ENCODE measurements around the gene GRIK1. TPM values are rescaled to one million over a fixed set of nuclear protein-coding genes. Genes with fewer than 3 reads are reported as not detected.

GRIK1 gene
- total RNA-seq, 1 experiment from 2014 or later: 0.09 TPM

DNA sequence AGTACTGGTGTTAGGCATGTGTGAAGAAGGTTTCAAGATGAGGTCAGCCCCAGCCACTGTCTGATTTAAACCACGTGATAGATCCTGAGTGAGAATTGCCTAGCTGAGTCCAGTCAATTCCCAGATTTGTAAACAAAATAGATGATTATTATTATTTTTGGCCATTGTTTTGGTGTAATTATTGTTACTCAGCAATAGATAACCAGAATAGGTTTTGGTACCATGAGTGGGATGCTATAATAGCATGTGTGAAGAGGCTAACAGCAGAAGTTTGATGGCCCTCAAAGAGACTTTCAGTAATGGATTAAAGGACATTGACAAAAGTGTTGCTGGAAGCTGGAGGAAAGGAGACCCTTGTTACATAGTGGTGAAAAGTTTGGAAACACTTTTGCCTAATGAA, 426.3 kb downstream of the GRIK1 start (continued):
- TF ChIP-seq, protein P1, sequence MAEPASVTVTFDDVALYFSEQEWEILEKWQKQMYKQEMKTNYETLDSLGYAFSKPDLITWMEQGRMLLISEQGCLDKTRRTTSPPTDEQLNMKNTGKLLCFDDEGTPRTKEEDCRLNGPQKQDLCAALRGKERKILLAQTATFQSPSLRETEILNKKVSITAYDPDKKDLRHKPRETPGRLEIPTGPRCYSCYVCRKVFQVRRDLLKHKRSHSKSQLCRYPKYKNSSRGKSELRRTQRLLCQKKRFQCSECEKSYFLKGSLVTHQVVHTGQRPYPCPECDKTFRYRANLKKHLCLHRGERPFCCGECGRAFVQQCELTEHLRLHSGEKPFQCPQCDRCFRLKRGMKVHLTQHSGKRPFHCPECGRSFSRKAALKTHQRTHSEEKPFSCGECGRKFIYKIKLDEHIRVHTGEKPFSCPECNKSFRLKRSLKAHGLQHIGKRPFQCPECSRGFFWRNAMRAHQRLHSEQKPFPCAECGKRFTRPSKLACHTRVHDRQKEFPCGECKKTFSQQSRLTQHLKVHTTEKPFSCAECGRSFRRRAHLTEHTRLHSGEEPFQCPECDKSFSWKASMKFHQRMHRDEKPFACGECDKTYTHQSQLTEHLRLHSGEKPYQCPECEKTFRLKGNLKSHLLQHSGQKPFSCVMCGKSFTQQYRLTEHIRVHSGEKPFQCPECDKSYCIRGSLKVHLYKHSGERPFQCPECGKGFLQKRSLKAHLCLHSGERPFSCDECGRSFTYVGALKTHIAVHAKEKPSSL (CRISPR knock-in tag; conservative IDR thresholded peaks at IDR 0.05): no peak
- TF ChIP-seq, protein P2, sequence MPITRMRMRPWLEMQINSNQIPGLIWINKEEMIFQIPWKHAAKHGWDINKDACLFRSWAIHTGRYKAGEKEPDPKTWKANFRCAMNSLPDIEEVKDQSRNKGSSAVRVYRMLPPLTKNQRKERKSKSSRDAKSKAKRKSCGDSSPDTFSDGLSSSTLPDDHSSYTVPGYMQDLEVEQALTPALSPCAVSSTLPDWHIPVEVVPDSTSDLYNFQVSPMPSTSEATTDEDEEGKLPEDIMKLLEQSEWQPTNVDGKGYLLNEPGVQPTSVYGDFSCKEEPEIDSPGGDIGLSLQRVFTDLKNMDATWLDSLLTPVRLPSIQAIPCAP (CRISPR knock-in tag; IDR thresholded peaks at IDR 0.05): no peak
- TF ChIP-seq FOXJ3 (CRISPR knock-in tag; IDR thresholded peaks at IDR 0.05; ENCODE audit: borderline replicate concordance): no peak
- TF ChIP-seq, protein P3, sequence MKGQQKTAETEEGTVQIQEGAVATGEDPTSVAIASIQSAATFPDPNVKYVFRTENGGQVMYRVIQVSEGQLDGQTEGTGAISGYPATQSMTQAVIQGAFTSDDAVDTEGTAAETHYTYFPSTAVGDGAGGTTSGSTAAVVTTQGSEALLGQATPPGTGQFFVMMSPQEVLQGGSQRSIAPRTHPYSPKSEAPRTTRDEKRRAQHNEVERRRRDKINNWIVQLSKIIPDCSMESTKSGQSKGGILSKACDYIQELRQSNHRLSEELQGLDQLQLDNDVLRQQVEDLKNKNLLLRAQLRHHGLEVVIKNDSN (CRISPR knock-in tag; IDR thresholded peaks at IDR 0.05): no peak
- TF ChIP-seq, protein P4, sequence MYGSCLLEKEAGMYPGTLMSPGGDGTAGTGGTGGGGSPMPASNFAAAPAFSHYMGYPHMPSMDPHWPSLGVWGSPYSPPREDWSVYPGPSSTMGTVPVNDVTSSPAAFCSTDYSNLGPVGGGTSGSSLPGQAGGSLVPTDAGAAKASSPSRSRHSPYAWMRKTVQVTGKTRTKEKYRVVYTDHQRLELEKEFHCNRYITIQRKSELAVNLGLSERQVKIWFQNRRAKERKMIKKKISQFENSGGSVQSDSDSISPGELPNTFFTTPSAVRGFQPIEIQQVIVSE (CRISPR knock-in tag; IDR thresholded peaks at IDR 0.05; ENCODE audit: borderline replicate concordance): no peak
- TF ChIP-seq, protein P5, sequence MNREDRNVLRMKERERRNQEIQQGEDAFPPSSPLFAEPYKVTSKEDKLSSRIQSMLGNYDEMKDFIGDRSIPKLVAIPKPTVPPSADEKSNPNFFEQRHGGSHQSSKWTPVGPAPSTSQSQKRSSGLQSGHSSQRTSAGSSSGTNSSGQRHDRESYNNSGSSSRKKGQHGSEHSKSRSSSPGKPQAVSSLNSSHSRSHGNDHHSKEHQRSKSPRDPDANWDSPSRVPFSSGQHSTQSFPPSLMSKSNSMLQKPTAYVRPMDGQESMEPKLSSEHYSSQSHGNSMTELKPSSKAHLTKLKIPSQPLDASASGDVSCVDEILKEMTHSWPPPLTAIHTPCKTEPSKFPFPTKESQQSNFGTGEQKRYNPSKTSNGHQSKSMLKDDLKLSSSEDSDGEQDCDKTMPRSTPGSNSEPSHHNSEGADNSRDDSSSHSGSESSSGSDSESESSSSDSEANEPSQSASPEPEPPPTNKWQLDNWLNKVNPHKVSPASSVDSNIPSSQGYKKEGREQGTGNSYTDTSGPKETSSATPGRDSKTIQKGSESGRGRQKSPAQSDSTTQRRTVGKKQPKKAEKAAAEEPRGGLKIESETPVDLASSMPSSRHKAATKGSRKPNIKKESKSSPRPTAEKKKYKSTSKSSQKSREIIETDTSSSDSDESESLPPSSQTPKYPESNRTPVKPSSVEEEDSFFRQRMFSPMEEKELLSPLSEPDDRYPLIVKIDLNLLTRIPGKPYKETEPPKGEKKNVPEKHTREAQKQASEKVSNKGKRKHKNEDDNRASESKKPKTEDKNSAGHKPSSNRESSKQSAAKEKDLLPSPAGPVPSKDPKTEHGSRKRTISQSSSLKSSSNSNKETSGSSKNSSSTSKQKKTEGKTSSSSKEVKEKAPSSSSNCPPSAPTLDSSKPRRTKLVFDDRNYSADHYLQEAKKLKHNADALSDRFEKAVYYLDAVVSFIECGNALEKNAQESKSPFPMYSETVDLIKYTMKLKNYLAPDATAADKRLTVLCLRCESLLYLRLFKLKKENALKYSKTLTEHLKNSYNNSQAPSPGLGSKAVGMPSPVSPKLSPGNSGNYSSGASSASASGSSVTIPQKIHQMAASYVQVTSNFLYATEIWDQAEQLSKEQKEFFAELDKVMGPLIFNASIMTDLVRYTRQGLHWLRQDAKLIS (CRISPR knock-in tag; IDR thresholded peaks at IDR 0.05; ENCODE audit: borderline replicate concordance): no peak

DNA sequence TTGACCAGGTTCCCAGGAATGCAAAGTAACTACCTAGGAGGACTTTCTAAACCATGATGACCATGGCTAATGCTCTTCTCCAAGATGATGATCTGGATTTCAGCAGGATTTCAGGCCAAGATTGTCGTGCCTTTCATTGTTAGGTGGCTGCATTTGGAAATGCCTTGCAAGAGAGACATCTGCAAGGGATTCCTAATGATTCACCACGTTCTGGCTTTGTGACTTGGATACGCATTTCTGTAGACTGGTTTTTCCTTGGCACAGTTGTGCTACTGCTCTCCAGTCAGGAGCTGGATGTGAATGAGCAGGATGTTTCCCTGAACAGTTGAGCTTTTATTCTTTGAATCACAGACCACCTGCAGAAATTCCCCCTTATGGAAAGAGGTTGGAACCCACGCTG, 428.7 kb downstream of the GRIK1 start:
- H3K36me3 Mint-ChIP-seq: peaks cover 18% of the 10 kb centered on the region
- H3K4me1 Mint-ChIP-seq: peaks cover 9% of the 10 kb centered on the region; the same call in 1 of the 2 replicates
- POLR2A ChIA-PET: no interaction called here
- H3K9me3 Mint-ChIP-seq: peaks cover 34% of the 10 kb centered on the region
- ATAC-seq (no peak), DNase-seq (ENCODE audit: low spot score) (no peak)
- no peak overlapping the region for H3K4me3 Mint-ChIP-seq
- no peaks in the 10 kb centered on the region for H3K27me3 Mint-ChIP-seq (ENCODE audit: low read depth)
- no peak overlapping the region for H3K27ac Mint-ChIP-seq
- CTCF ChIA-PET: interaction anchor here (0.6 to 1.0 kb wide), 2 partner anchors 11 to 502 kb away, joined by 4 to 5 read pairs; no protein-coding TSS in a partner anchor
- TF ChIP-seq, protein P6, sequence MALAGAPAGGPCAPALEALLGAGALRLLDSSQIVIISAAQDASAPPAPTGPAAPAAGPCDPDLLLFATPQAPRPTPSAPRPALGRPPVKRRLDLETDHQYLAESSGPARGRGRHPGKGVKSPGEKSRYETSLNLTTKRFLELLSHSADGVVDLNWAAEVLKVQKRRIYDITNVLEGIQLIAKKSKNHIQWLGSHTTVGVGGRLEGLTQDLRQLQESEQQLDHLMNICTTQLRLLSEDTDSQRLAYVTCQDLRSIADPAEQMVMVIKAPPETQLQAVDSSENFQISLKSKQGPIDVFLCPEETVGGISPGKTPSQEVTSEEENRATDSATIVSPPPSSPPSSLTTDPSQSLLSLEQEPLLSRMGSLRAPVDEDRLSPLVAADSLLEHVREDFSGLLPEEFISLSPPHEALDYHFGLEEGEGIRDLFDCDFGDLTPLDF (CRISPR knock-in tag; IDR thresholded peaks at IDR 0.05): no peak
- TF ChIP-seq, protein P3 (CRISPR knock-in tag; IDR thresholded peaks at IDR 0.05): no peak
- TF ChIP-seq, protein P4 (CRISPR knock-in tag; IDR thresholded peaks at IDR 0.05; ENCODE audit: borderline replicate concordance): no peak
- TF ChIP-seq, protein P7, sequence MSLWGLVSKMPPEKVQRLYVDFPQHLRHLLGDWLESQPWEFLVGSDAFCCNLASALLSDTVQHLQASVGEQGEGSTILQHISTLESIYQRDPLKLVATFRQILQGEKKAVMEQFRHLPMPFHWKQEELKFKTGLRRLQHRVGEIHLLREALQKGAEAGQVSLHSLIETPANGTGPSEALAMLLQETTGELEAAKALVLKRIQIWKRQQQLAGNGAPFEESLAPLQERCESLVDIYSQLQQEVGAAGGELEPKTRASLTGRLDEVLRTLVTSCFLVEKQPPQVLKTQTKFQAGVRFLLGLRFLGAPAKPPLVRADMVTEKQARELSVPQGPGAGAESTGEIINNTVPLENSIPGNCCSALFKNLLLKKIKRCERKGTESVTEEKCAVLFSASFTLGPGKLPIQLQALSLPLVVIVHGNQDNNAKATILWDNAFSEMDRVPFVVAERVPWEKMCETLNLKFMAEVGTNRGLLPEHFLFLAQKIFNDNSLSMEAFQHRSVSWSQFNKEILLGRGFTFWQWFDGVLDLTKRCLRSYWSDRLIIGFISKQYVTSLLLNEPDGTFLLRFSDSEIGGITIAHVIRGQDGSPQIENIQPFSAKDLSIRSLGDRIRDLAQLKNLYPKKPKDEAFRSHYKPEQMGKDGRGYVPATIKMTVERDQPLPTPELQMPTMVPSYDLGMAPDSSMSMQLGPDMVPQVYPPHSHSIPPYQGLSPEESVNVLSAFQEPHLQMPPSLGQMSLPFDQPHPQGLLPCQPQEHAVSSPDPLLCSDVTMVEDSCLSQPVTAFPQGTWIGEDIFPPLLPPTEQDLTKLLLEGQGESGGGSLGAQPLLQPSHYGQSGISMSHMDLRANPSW (CRISPR knock-in tag; conservative IDR thresholded peaks at IDR 0.05; ENCODE audit: low read depth): no peak
- TF ChIP-seq, protein P8, sequence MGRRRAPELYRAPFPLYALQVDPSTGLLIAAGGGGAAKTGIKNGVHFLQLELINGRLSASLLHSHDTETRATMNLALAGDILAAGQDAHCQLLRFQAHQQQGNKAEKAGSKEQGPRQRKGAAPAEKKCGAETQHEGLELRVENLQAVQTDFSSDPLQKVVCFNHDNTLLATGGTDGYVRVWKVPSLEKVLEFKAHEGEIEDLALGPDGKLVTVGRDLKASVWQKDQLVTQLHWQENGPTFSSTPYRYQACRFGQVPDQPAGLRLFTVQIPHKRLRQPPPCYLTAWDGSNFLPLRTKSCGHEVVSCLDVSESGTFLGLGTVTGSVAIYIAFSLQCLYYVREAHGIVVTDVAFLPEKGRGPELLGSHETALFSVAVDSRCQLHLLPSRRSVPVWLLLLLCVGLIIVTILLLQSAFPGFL (CRISPR knock-in tag; IDR thresholded peaks at IDR 0.05; ENCODE audit: borderline replicate concordance): no peak
- TF ChIP-seq, protein P9, sequence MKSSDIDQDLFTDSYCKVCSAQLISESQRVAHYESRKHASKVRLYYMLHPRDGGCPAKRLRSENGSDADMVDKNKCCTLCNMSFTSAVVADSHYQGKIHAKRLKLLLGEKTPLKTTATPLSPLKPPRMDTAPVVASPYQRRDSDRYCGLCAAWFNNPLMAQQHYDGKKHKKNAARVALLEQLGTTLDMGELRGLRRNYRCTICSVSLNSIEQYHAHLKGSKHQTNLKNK (CRISPR knock-in tag; IDR thresholded peaks at IDR 0.05): no peak
- TF ChIP-seq, protein P10, sequence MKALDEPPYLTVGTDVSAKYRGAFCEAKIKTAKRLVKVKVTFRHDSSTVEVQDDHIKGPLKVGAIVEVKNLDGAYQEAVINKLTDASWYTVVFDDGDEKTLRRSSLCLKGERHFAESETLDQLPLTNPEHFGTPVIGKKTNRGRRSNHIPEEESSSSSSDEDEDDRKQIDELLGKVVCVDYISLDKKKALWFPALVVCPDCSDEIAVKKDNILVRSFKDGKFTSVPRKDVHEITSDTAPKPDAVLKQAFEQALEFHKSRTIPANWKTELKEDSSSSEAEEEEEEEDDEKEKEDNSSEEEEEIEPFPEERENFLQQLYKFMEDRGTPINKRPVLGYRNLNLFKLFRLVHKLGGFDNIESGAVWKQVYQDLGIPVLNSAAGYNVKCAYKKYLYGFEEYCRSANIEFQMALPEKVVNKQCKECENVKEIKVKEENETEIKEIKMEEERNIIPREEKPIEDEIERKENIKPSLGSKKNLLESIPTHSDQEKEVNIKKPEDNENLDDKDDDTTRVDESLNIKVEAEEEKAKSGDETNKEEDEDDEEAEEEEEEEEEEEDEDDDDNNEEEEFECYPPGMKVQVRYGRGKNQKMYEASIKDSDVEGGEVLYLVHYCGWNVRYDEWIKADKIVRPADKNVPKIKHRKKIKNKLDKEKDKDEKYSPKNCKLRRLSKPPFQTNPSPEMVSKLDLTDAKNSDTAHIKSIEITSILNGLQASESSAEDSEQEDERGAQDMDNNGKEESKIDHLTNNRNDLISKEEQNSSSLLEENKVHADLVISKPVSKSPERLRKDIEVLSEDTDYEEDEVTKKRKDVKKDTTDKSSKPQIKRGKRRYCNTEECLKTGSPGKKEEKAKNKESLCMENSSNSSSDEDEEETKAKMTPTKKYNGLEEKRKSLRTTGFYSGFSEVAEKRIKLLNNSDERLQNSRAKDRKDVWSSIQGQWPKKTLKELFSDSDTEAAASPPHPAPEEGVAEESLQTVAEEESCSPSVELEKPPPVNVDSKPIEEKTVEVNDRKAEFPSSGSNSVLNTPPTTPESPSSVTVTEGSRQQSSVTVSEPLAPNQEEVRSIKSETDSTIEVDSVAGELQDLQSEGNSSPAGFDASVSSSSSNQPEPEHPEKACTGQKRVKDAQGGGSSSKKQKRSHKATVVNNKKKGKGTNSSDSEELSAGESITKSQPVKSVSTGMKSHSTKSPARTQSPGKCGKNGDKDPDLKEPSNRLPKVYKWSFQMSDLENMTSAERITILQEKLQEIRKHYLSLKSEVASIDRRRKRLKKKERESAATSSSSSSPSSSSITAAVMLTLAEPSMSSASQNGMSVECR (CRISPR knock-in tag; IDR thresholded peaks at IDR 0.05; ENCODE audit: borderline replicate concordance): no peak
- no peak for TF ChIP-seq IRF2 (CRISPR knock-in tag; IDR thresholded peaks at IDR 0.05; ENCODE audit: borderline replicate concordance, low read depth)
